Effector memory CD8-positive, alpha-beta T cell (primary cell): Measurements from ENCODE around the gene R3HCC1L.
"Not testable (repeated sequence)": the region's sequence is repeated elsewhere in the genome, so short reads cannot be mapped to it uniquely, and the experiment has no call there.

Source experiments
- ATAC-seq: fragments of 150-1000 bp; cut with Tn5 transposase; replicated peaks from 2 replicates; pipeline ENCODE4 v1.10.0; 2021; ENCODE audit warnings: mild to moderate bottlenecking, moderate library complexity
- DNase-seq, 3 experiments: peaks; one replicate each; pipeline ENCODE4 v3.0.0; 2021
- H3K27ac Mint-ChIP-seq, 2 donors: one replicate each; pipeline ENCODE4 v1.8.0; 2022; ENCODE audit warnings: mild to moderate bottlenecking in 2 of 2, mixed read lengths in 2 of 2, moderate library complexity in 2 of 2
- H3K27me3 Mint-ChIP-seq, 2 donors: one replicate each; pipeline ENCODE4 v1.8.0; 2022; ENCODE audit warnings: mixed read lengths in 2 of 2
- H3K36me3 Mint-ChIP-seq: one replicate; pipeline ENCODE4 v1.8.0; 2022; ENCODE audit warnings: mild to moderate bottlenecking, moderate library complexity, mixed read lengths; ENCODE audit not compliant: insufficient read depth
- H3K4me1 Mint-ChIP-seq, 2 donors: one replicate each; pipeline ENCODE4 v1.8.0; 2022; ENCODE audit warnings: low read depth in 2 of 2, mixed read lengths in 2 of 2
- H3K4me3 Mint-ChIP-seq, 2 donors: one replicate each; pipeline ENCODE4 v1.8.0; 2022; ENCODE audit warnings: mild to moderate bottlenecking in 2 of 2, mixed read lengths in 2 of 2, moderate library complexity in 2 of 2
- H3K9me3 Mint-ChIP-seq, 2 donors: one replicate each; pipeline ENCODE4 v1.8.0; 2022; ENCODE audit warnings: mixed read lengths in 2 of 2

The R3HCC1L gene

GRCh38 chr10:98106531-98106930 is 27.9 kb upstream of the R3HCC1L start:
- Mint-ChIP-seq H3K9me3 (no peaks in the 10 kb centered on the region), H3K4me1 (no peaks in the 10 kb centered on the region), H3K27me3 (peaks cover 16 to 44% of the 10 kb centered on the region in 2 donors), H3K4me3 (no peak overlapping the region), H3K27ac (no peak overlapping the region), H3K36me3 (no peaks in the 10 kb centered on the region)
- ATAC-seq (no peak), DNase-seq (no peak)

- Mint-ChIP-seq H3K9me3 (no peaks in the 10 kb centered on the region), H3K36me3 (no peaks in the 10 kb centered on the region), H3K4me3 (no peak overlapping the region), H3K27ac (no peak overlapping the region), H3K4me1 (no peaks in the 10 kb centered on the region), H3K27me3 (peaks cover 23 to 50% of the 10 kb centered on the region in 2 donors)
- no peak for DNase-seq
- no peak for ATAC-seq
Observed at GRCh38 chr10:98107644-98108430, 26.6 kb upstream of the R3HCC1L start.

- Mint-ChIP-seq H3K4me3 (no peak overlapping the region), H3K4me1 (no peaks in the 10 kb centered on the region), H3K27me3 (peaks cover 47 to 75% of the 10 kb centered on the region in 2 donors), H3K27ac (no peak overlapping the region), H3K36me3 (no peaks in the 10 kb centered on the region), H3K9me3 (no peaks in the 10 kb centered on the region)
- no peak for ATAC-seq
- DNase-seq = no peak
Observed at GRCh38 chr10:98110356-98110755, 24.1 kb upstream of the R3HCC1L start.

GRCh38 chr10:98115031-98115787 is 19.2 kb upstream of the R3HCC1L start:
- Mint-ChIP-seq H3K9me3 (no peaks in the 10 kb centered on the region), H3K27ac (no peak overlapping the region), H3K36me3 (no peaks in the 10 kb centered on the region), H3K4me1 (no peaks in the 10 kb centered on the region), H3K27me3 (peaks cover 67 to 76% of the 10 kb centered on the region in 2 donors), H3K4me3 (no peak overlapping the region)
- no peak for ATAC-seq
- no peak for DNase-seq

GRCh38 chr10:98119891-98120290 is 14.6 kb upstream of the R3HCC1L start:
- Mint-ChIP-seq H3K4me3 (no peak overlapping the region), H3K4me1 (no peaks in the 10 kb centered on the region), H3K36me3 (no peaks in the 10 kb centered on the region), H3K9me3 (peaks cover 0 to 5% of the 10 kb centered on the region in 2 donors), H3K27me3 (peaks cover 74 to 85% of the 10 kb centered on the region in 2 donors), H3K27ac (no peak overlapping the region)
- ATAC-seq (no peak), DNase-seq (no peak)

GRCh38 chr10:98125940-98126631 is 8.4 kb upstream of the R3HCC1L start:
- peaks cover 44 to 92% of the 10 kb centered on the region in 2 donors for H3K27me3 Mint-ChIP-seq
- DNase-seq = no peak

GRCh38 chr10:98128802-98129201 is 5.7 kb upstream of the R3HCC1L start:
- no peak overlapping the region for H3K27ac Mint-ChIP-seq
- peaks cover 0 to 1% of the 10 kb centered on the region in 2 donors for H3K4me1 Mint-ChIP-seq
- H3K27me3 Mint-ChIP-seq = peaks cover 22 to 65% of the 10 kb centered on the region in 2 donors
- no peaks in the 10 kb centered on the region for H3K36me3 Mint-ChIP-seq
- H3K4me3 Mint-ChIP-seq = no peak overlapping the region
- ATAC-seq (no peak), DNase-seq (no peak)
- H3K9me3 Mint-ChIP-seq = no peaks in the 10 kb centered on the region

More at GRCh38 chr10:98125940-98126631, 8.4 kb upstream of the R3HCC1L start:
- H3K9me3 Mint-ChIP-seq = peaks cover 0 to 5% of the 10 kb centered on the region in 2 donors
- no peaks in the 10 kb centered on the region for H3K36me3 Mint-ChIP-seq
- ATAC-seq = no peak
- no peak overlapping the region for H3K27ac Mint-ChIP-seq
- no peak overlapping the region for H3K4me3 Mint-ChIP-seq
- H3K4me1 Mint-ChIP-seq = no peaks in the 10 kb centered on the region

- Mint-ChIP-seq H3K27ac (no peak overlapping the region), H3K4me3 (no peak overlapping the region), H3K9me3 (no peaks in the 10 kb centered on the region), H3K4me1 (peaks cover 17 to 20% of the 10 kb centered on the region in 2 donors), H3K36me3 (peaks cover 8% of the 10 kb centered on the region), H3K27me3 (peaks cover 9 to 36% of the 10 kb centered on the region in 2 donors)
- no peak for ATAC-seq
- no peak for DNase-seq
Observed at GRCh38 chr10:98131619-98132018, 2.8 kb upstream of the R3HCC1L start.

- Mint-ChIP-seq H3K4me3 (peak overlapping the region; percentile 78 to 91), H3K27me3 (peaks cover 0 to 20% of the 10 kb centered on the region in 2 donors), H3K4me1 (peaks cover 26 to 27% of the 10 kb centered on the region in 2 donors), H3K27ac (peak overlapping the region in 1 of 2 donors; percentile 94)
- not testable (repeated sequence) for ATAC-seq, H3K9me3 Mint-ChIP-seq, H3K36me3 Mint-ChIP-seq, DNase-seq
Observed at GRCh38 chr10:98133075-98133752, 1.2 kb upstream of the R3HCC1L start.

GRCh38 chr10:98134117-98134430 is 383 bp upstream of the R3HCC1L start:
- DNase-seq (no peak), ATAC-seq (no peak)
- Mint-ChIP-seq H3K36me3 (peaks cover 8% of the 10 kb centered on the region), H3K9me3 (no peaks in the 10 kb centered on the region), H3K4me3 (peak overlapping the region; percentile 78 to 91), H3K4me1 (peaks cover 26 to 32% of the 10 kb centered on the region in 2 donors), H3K27me3 (peaks cover 0 to 12% of the 10 kb centered on the region in 2 donors), H3K27ac (peak overlapping the region; percentile 94 to 98)

- Mint-ChIP-seq H3K27ac (peak overlapping the region; percentile 94 to 98), H3K9me3 (no peaks in the 10 kb centered on the region), H3K4me3 (peak overlapping the region; percentile 78 to 91), H3K27me3 (peaks cover 0 to 3% of the 10 kb centered on the region in 2 donors), H3K36me3 (peaks cover 8% of the 10 kb centered on the region), H3K4me1 (peaks cover 29 to 43% of the 10 kb centered on the region in 2 donors)
- DNase-seq = no peak
- ATAC-seq = no peak
Observed at GRCh38 chr10:98135222-98135899, 904 bp downstream of the R3HCC1L start.

GRCh38 chr10:98136775-98137174 is 2.3 kb downstream of the R3HCC1L start:
- peaks cover 35 to 50% of the 10 kb centered on the region in 2 donors for H3K4me1 Mint-ChIP-seq
- not testable (repeated sequence) for H3K27me3 Mint-ChIP-seq, ATAC-seq, H3K4me3 Mint-ChIP-seq, H3K36me3 Mint-ChIP-seq, H3K9me3 Mint-ChIP-seq, H3K27ac Mint-ChIP-seq, DNase-seq
